Osteoblast (primary cell): ENCODE measurements around the gene DMD. TPM values are rescaled to one million over a fixed set of nuclear protein-coding genes. Genes with fewer than 3 reads are reported as not detected.

Experiments
- DNase-seq: peaks from one replicate; pipeline ENCODE4 v3.0.0; 2011; ENCODE audit warnings: low spot score, mixed read lengths; ENCODE audit not compliant: insufficient read length; ENCODE audit errors: missing footprints
- H2AFZ ChIP-seq: 2 replicates; pipeline ENCODE4 v1.6.0; 2011; ENCODE audit warnings: mild to moderate bottlenecking, low read length
- H3K27ac ChIP-seq: 2 replicates; pipeline ENCODE4 v1.5.1; 2011; ENCODE audit warnings: mild to moderate bottlenecking, low read depth, low read length, moderate library complexity
- H3K27me3 ChIP-seq: 2 replicates; pipeline ENCODE4 v1.6.0; 2012; ENCODE audit warnings: mild to moderate bottlenecking, control low read depth, inconsistent platforms, low read length, moderate library complexity; ENCODE audit not compliant: insufficient read depth
- H3K36me3 ChIP-seq: 2 replicates; pipeline ENCODE4 v1.5.1; 2011; ENCODE audit warnings: mild to moderate bottlenecking, low read length, control low read depth, moderate library complexity; ENCODE audit not compliant: insufficient read depth
- H3K4me1 ChIP-seq: 2 replicates; pipeline ENCODE4 v1.5.1; 2011; ENCODE audit warnings: mild to moderate bottlenecking, low read length, control low read depth, moderate library complexity; ENCODE audit not compliant: insufficient read depth
- H3K4me2 ChIP-seq: 2 replicates; pipeline ENCODE4 v1.6.0; 2011; ENCODE audit warnings: mild to moderate bottlenecking, low read length; ENCODE audit not compliant: insufficient read depth
- H3K4me3 ChIP-seq: fragments of 200-600 bp; sonication (generic); 3 replicates; pipeline ENCODE4 v1.5.1; 2012; ENCODE audit warnings: mild to moderate bottlenecking, low read length, inconsistent platforms; ENCODE audit not compliant: insufficient read depth
- H3K79me2 ChIP-seq: 2 replicates; pipeline ENCODE4 v1.6.0; 2012; ENCODE audit warnings: mild to moderate bottlenecking, low read length, control low read depth, inconsistent platforms; ENCODE audit not compliant: insufficient read depth
- H3K9me3 ChIP-seq: 2 replicates; pipeline ENCODE4 v1.5.1; 2011; ENCODE audit warnings: low read depth, low read length, control low read depth
- H4K20me1 ChIP-seq: 2 replicates; pipeline ENCODE4 v1.6.0; 2012; ENCODE audit warnings: mild to moderate bottlenecking, low read length, control low read depth; ENCODE audit not compliant: insufficient read depth
- total RNA-seq: library from RNA; depleted of rRNA; stranded (reverse); fragments of >200 nt; gene quantifications from 2 replicates; pipeline ENCODE4 v1.2.3, GENCODE V29; 2012
- TF ChIP-seq, protein P1 (sequence below): IDR thresholded peaks from 2 replicates; pipeline ENCODE4 v1.5.1; 2011; ENCODE audit warnings: mild to moderate bottlenecking, low read depth, low read length, moderate library complexity; ENCODE audit errors: extremely low read depth

The DMD gene
- total RNA-seq, 1 donor = 12.7 TPM

DNA sequence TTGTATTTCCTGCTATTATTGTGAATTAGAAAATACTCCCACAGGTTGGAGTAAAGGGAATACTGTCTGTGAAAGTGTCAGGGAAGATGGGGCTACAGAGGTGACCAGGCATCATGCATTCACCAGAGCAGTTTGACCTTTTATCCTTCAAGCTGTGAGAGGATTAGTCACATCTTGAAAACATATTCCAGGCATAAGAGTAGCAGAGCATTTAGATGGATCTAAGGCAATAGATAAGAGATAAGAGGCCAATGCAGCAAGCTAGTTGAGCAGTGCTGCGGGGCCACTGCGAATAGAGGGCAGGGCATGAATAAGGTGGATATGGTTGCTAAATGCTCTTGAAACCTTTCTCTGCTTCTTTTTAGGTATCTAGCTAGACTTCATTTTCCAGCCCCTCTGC, 1668.8 kb downstream of the DMD start:
- no peaks in the 10 kb centered on the region for H3K9me3 ChIP-seq
- no peaks in the 10 kb centered on the region for H4K20me1 ChIP-seq
- no peaks in the 10 kb centered on the region for H3K36me3 ChIP-seq
- H3K4me3 ChIP-seq = no peak overlapping the region
- TF ChIP-seq, protein P1, sequence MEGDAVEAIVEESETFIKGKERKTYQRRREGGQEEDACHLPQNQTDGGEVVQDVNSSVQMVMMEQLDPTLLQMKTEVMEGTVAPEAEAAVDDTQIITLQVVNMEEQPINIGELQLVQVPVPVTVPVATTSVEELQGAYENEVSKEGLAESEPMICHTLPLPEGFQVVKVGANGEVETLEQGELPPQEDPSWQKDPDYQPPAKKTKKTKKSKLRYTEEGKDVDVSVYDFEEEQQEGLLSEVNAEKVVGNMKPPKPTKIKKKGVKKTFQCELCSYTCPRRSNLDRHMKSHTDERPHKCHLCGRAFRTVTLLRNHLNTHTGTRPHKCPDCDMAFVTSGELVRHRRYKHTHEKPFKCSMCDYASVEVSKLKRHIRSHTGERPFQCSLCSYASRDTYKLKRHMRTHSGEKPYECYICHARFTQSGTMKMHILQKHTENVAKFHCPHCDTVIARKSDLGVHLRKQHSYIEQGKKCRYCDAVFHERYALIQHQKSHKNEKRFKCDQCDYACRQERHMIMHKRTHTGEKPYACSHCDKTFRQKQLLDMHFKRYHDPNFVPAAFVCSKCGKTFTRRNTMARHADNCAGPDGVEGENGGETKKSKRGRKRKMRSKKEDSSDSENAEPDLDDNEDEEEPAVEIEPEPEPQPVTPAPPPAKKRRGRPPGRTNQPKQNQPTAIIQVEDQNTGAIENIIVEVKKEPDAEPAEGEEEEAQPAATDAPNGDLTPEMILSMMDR = no peak
- H3K4me1 ChIP-seq = peaks cover 12% of the 10 kb centered on the region
- H3K4me2 ChIP-seq = no peak overlapping the region
- no peak overlapping the region for H3K27ac ChIP-seq
- H3K27me3 ChIP-seq = no peaks in the 10 kb centered on the region
- no peak for DNase-seq
- no peak overlapping the region for H2AFZ ChIP-seq
- H3K79me2 ChIP-seq = no peaks in the 10 kb centered on the region

DNA sequence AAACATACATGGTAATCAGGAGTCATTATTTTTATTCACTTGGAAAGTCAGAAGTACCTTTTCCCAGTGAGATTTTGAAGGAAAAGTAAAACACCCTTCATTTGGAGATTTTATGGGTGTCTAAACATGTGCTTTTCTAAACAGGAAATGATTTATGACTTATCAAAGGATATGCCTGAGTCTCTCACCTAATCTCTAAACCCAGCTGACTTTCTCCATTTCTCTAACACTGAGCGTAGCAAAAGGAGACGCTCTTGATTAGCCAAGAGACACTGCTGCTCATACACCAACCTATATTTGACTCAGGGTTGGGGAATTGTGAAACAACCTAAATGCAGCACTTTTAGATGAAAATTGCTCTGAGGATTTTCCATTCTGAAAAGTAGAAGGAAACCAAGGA, 1671.0 kb downstream of the DMD start:
- H3K27me3 ChIP-seq = no peaks in the 10 kb centered on the region
- H2AFZ ChIP-seq = no peak overlapping the region
- no peak overlapping the region for H3K27ac ChIP-seq
- TF ChIP-seq, protein P1 = no peak
- H3K4me3 ChIP-seq = no peak overlapping the region
- no peak overlapping the region for H3K4me2 ChIP-seq
- H3K9me3 ChIP-seq = no peaks in the 10 kb centered on the region
- H3K36me3 ChIP-seq = no peaks in the 10 kb centered on the region
- no peaks in the 10 kb centered on the region for H3K4me1 ChIP-seq
- no peaks in the 10 kb centered on the region for H4K20me1 ChIP-seq
- no peak for DNase-seq
- no peaks in the 10 kb centered on the region for H3K79me2 ChIP-seq

DNA sequence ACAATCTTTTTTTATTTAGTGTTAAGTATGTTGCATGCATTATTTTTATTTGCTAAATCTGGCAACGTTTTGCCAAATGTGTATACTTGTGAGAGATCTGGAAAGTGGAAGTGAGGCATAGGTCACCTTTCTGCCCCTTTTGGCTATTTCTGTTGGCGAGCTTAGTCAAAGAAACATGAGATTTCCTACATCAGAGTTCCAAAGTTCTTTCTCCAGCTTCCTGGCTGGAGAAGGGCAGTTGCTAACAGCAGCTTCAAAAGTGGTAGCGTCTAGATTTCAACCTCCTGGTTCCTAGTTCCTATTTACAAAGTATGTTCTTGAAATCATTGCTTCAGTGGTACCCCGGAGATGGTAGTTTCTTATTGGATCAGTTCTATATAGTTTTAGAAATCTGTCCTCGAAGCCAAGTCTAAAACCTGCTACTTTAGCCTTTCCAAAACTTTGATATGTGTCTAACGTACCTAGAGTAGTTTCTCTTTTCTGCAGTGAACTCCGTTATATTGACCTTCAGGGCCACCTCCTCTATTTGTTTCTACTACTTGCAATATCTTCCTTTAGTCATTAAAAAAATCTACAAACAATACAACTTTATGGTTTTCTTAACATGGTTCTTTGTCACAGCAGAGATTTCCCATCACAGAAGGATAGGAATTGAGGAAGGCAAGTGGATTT, 1683.8 kb downstream of the DMD start:
- Histone ChIP-seq H3K9me3 (no peaks in the 10 kb centered on the region), H3K79me2 (no peaks in the 10 kb centered on the region), H3K27me3 (no peaks in the 10 kb centered on the region), H4K20me1 (no peaks in the 10 kb centered on the region), H3K27ac (no peak overlapping the region), H3K4me3 (no peak overlapping the region), H2AFZ (no peak overlapping the region), H3K4me2 (no peak overlapping the region), H3K36me3 (no peaks in the 10 kb centered on the region), H3K4me1 (no peaks in the 10 kb centered on the region)
- no peak for DNase-seq
- TF ChIP-seq, protein P1 = no peak

DNA sequence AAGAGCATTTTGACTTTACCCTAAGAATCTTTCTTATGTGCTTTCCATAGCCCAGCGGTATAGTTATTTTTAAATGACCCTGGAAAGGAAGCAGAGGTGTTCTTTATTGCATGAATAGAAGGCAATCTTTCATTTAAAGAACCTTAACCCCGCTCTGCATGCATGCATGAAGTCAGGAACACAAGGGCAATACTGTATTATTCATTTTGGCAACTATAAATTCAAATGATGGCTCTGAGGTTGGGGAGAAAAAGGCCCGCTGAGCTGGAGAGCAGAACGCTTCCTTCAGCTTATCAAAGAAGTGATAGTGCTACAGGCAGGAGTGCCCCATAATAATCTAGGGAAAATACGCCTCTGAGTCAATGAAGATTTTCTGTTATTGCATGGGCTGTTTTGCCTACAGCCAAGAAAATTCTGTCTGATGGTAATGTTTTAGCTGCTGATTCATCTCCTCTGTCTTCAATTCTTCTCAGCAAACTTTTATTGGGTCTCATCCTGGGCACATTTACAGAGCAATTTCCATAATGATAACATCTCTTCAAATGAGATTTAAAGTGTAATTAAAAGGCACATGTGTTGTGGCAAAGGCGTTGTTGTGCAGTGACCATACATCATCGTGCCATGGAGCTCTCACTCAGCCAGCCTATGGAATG, 1687.3 kb downstream of the DMD start:
- Histone ChIP-seq H3K4me2 (no peak overlapping the region), H3K9me3 (no peaks in the 10 kb centered on the region), H3K79me2 (no peaks in the 10 kb centered on the region), H3K36me3 (no peaks in the 10 kb centered on the region), H4K20me1 (no peaks in the 10 kb centered on the region), H3K4me1 (no peaks in the 10 kb centered on the region), H3K4me3 (no peak overlapping the region), H3K27ac (no peak overlapping the region), H2AFZ (no peak overlapping the region), H3K27me3 (no peaks in the 10 kb centered on the region)
- no peak for DNase-seq
- TF ChIP-seq, protein P1 = no peak
